H9 (cell line): ENCODE measurements around the gene C1QB. TPM values are rescaled to one million over a fixed set of nuclear protein-coding genes. Genes with fewer than 3 reads are reported as not detected.

Experiments
- DNase-seq: peaks from one replicate; pipeline ENCODE4 v3.0.0-alpha.2; 2017
- H2AFZ ChIP-seq: one replicate; pipeline ENCODE4 v1.6.1; 2013; ENCODE audit warnings: mild to moderate bottlenecking, low read length, control low read depth, moderate library complexity
- H2AK5ac ChIP-seq: 2 replicates; pipeline ENCODE4 v1.6.1; 2013; ENCODE audit warnings: low read length, control low read depth, mixed read lengths; ENCODE audit not compliant: insufficient read length
- H2BK120ac ChIP-seq: one replicate; pipeline ENCODE4 v1.6.1; 2013; ENCODE audit warnings: low read depth, mild to moderate bottlenecking, low read length, control low read depth, inconsistent platforms; ENCODE audit not compliant: poor library complexity, severe bottlenecking
- H2BK12ac ChIP-seq: 2 replicates; pipeline ENCODE4 v1.6.1; 2013; ENCODE audit warnings: low read length, control low read depth, mixed read lengths, low read depth; ENCODE audit not compliant: insufficient read length
- H2BK15ac ChIP-seq: 2 replicates; pipeline ENCODE4 v1.6.1; 2013; ENCODE audit warnings: low read depth, low read length, control low read depth
- H2BK20ac ChIP-seq: one replicate; pipeline ENCODE4 v1.6.1; 2013; ENCODE audit warnings: low read depth, mild to moderate bottlenecking, low read length, control low read depth, inconsistent platforms; ENCODE audit not compliant: poor library complexity, severe bottlenecking
- H2BK5ac ChIP-seq: 2 replicates; pipeline ENCODE4 v1.6.1; 2013; ENCODE audit warnings: low read length, control low read depth, mixed read lengths; ENCODE audit not compliant: insufficient read length
- H3K14ac ChIP-seq: 2 replicates; pipeline ENCODE4 v1.6.1; 2013; ENCODE audit warnings: low read length, control low read depth; ENCODE audit not compliant: insufficient read depth
- H3K18ac ChIP-seq: 2 replicates; pipeline ENCODE4 v1.6.1; 2013; ENCODE audit warnings: low read depth, mild to moderate bottlenecking, mixed read lengths, low read length, control low read depth; ENCODE audit not compliant: insufficient read length
- H3K23ac ChIP-seq: 2 replicates; pipeline ENCODE4 v1.6.1; 2013; ENCODE audit warnings: low read length, control low read depth, mixed read lengths, low read depth; ENCODE audit not compliant: insufficient read length
- H3K23me2 ChIP-seq: 2 replicates; pipeline ENCODE4 v1.6.1; 2013; ENCODE audit warnings: low read depth, mild to moderate bottlenecking, mixed read lengths, low read length, control low read depth; ENCODE audit not compliant: insufficient read length, poor library complexity, severe bottlenecking
- H3K27ac ChIP-seq: 2 replicates; pipeline ENCODE4 v1.5.1; 2013; ENCODE audit warnings: low read length, control low read depth, mixed read lengths, low read depth; ENCODE audit not compliant: insufficient read length
- H3K27me3 ChIP-seq: 2 replicates; pipeline ENCODE4 v1.6.1; 2013; ENCODE audit warnings: low read length, control low read depth, inconsistent platforms; ENCODE audit not compliant: insufficient read depth
- H3K4ac ChIP-seq: 2 replicates; pipeline ENCODE4 v1.6.1; 2013; ENCODE audit warnings: low read depth, mild to moderate bottlenecking, control low read depth, inconsistent platforms, low read length, moderate library complexity
- H3K4me1 ChIP-seq: 2 replicates; pipeline ENCODE4 v1.6.1; 2013; ENCODE audit warnings: low read length, control low read depth, inconsistent platforms; ENCODE audit not compliant: insufficient read depth
- H3K4me2 ChIP-seq: 2 replicates; pipeline ENCODE4 v1.6.1; 2013; ENCODE audit warnings: low read length, control low read depth, mixed read lengths; ENCODE audit not compliant: insufficient read length, insufficient read depth
- H3K56ac ChIP-seq: 2 replicates; pipeline ENCODE4 v1.6.1; 2013; ENCODE audit warnings: low read depth, mild to moderate bottlenecking, mixed read lengths, low read length, control low read depth; ENCODE audit not compliant: insufficient read length
- H3K79me1 ChIP-seq: 2 replicates; pipeline ENCODE4 v1.6.1; 2013; ENCODE audit warnings: low read depth, mild to moderate bottlenecking, moderate library complexity, low read length, control low read depth, inconsistent platforms; ENCODE audit not compliant: insufficient read depth, poor library complexity, severe bottlenecking
- H3K79me2 ChIP-seq: 2 replicates; pipeline ENCODE4 v1.6.1; 2013; ENCODE audit warnings: low read length, control low read depth, inconsistent platforms; ENCODE audit not compliant: insufficient read depth
- H3K9ac ChIP-seq: 2 replicates; pipeline ENCODE4 v1.6.1; 2013; ENCODE audit warnings: low read length, control low read depth, mixed read lengths; ENCODE audit not compliant: insufficient read length; ENCODE audit errors: extremely low read depth
- H3K9me3 ChIP-seq: one replicate; pipeline ENCODE4 v1.6.1; 2013; ENCODE audit warnings: low read depth, low read length, inconsistent platforms; ENCODE audit not compliant: control insufficient read depth
- H3T11ph ChIP-seq: one replicate; pipeline ENCODE4 v1.6.1; 2013; ENCODE audit warnings: mild to moderate bottlenecking, low read length, control low read depth, inconsistent platforms
- H4K20me1 ChIP-seq: one replicate; pipeline ENCODE4 v1.6.1; 2013; ENCODE audit not compliant: control insufficient read depth, insufficient read length, insufficient read depth
- H4K5ac ChIP-seq: 2 replicates; pipeline ENCODE4 v1.6.1; 2013; ENCODE audit warnings: low read depth, mild to moderate bottlenecking, mixed read lengths, low read length, control low read depth; ENCODE audit not compliant: insufficient read length
- H4K8ac ChIP-seq: replicated peaks from 2 replicates; pipeline ENCODE4 v1.6.1; 2013; ENCODE audit warnings: low read length, control low read depth, mixed read lengths, low read depth; ENCODE audit not compliant: insufficient read length
- H4K91ac ChIP-seq: 2 replicates; pipeline ENCODE4 v1.6.1; 2013; ENCODE audit warnings: low read depth, mild to moderate bottlenecking, moderate library complexity, mixed read lengths, low read length, control low read depth; ENCODE audit not compliant: insufficient read length
- H3K27ac Mint-ChIP-seq, 3 experiments: 2 replicates in 2 of 3; 3 replicates in 1 of 3; pipeline ENCODE4 v1.8.0; 2020 to 2021; ENCODE audit warnings: mixed read lengths in 3 of 3, mild to moderate bottlenecking in 1 of 3, moderate library complexity in 1 of 3
- H3K27me3 Mint-ChIP-seq: 2 replicates; pipeline ENCODE4 v1.8.0; 2021; ENCODE audit warnings: low read depth, mild to moderate bottlenecking, moderate library complexity, mixed read lengths
- H3K36me3 Mint-ChIP-seq, 3 experiments: 2 replicates in 2 of 3; 3 replicates in 1 of 3; pipeline ENCODE4 v1.8.0; 2020 to 2021; ENCODE audit warnings: low read depth in 3 of 3, mixed read lengths in 3 of 3; ENCODE audit not compliant: insufficient read depth in 1 of 3
- H3K4me1 Mint-ChIP-seq, 2 experiments: 2 replicates each; pipeline ENCODE4 v1.8.0; 2020; ENCODE audit warnings: mixed read lengths in 2 of 2
- H3K4me3 Mint-ChIP-seq, 2 experiments: 2 replicates in 1 of 2; 3 replicates in 1 of 2; pipeline ENCODE4 v1.8.0; 2020 to 2021; ENCODE audit warnings: mild to moderate bottlenecking in 2 of 2, mixed read lengths in 2 of 2, moderate library complexity in 1 of 2
- H3K9me3 Mint-ChIP-seq, 2 experiments: 2 replicates in 1 of 2; 3 replicates in 1 of 2; pipeline ENCODE4 v1.8.0; 2020; ENCODE audit warnings: mild to moderate bottlenecking in 2 of 2, mixed read lengths in 2 of 2, moderate library complexity in 1 of 2
- WGBS: extraction: QIAGEN DNeasy Blood & Tissue Kit; methylation state at CpG from one replicate; pipeline ENCODE4 v1.1.7; 2013; ENCODE audit warnings: missing lambda C conversion rate, low lambda C conversion rate, mixed read lengths; ENCODE audit not compliant: insufficient read length; ENCODE audit errors: extremely low coverage; 5-methylcytosine and 5-hydroxymethylcytosine counted together
- total RNA-seq: library from RNA; stranded (reverse); gene quantifications from 2 replicates; pipeline ENCODE4 v1.2.1, GENCODE V29; 2021
- TF ChIP-seq, protein P1 (sequence below): fragments of 200-600 bp; sonication (generic); conservative IDR thresholded peaks from 3 replicates; pipeline ENCODE4 v1.8.0; 2021; ENCODE audit warnings: antibody characterized with exemption, mild to moderate bottlenecking

Gene C1QB
- total RNA-seq, 1 experiment from 2014 or later = not detected

DNA sequence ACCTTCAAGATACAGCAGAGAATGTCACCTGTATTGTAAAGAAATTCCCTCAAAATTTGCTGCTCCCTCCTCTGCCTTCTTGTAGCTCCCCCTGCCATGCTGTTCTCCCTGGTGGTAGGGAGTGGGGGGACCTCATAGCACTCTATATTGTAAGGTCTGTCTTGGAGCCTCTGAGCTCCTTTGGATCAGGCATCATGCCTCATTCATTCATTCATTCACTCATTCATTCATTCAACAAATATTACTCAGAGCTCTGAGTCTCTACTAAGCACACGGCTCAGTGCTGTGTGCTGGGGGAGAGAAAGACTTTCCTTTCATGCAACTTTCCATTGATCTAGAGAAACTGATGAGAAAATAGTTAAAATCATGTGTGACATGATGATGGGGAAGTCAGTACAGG is 30.5 kb downstream of the C1QB start:
- no peak overlapping the region for H3K4me3 Mint-ChIP-seq
- no peaks in the 10 kb centered on the region for H3K9me3 Mint-ChIP-seq
- peaks cover 3 to 8% of the 10 kb centered on the region in 2 experiments for H3K4me1 Mint-ChIP-seq
- no peak overlapping the region for H3K23ac ChIP-seq
- no peak overlapping the region for H4K5ac ChIP-seq
- no peak overlapping the region for H3K4ac ChIP-seq
- H2BK15ac ChIP-seq = no peak overlapping the region
- no peak overlapping the region for H3K4me2 ChIP-seq
- H4K91ac ChIP-seq = no peak overlapping the region
- H3K18ac ChIP-seq = no peak overlapping the region
- no CpG with 5 or more reads among the region's 1 CpG for WGBS
- no peak overlapping the region for H3K27ac Mint-ChIP-seq
- no peaks in the 10 kb centered on the region for H3K23me2 ChIP-seq
- no peak overlapping the region for H2AFZ ChIP-seq
- no peak for DNase-seq
- H2BK12ac ChIP-seq = no peak overlapping the region
- H3K14ac ChIP-seq = no peak overlapping the region
- H3K27ac ChIP-seq = no peak overlapping the region
- H3K4me1 ChIP-seq = no peaks in the 10 kb centered on the region
- no peak overlapping the region for H3K9ac ChIP-seq
- H3T11ph ChIP-seq = no peak overlapping the region
- TF ChIP-seq, protein P1, sequence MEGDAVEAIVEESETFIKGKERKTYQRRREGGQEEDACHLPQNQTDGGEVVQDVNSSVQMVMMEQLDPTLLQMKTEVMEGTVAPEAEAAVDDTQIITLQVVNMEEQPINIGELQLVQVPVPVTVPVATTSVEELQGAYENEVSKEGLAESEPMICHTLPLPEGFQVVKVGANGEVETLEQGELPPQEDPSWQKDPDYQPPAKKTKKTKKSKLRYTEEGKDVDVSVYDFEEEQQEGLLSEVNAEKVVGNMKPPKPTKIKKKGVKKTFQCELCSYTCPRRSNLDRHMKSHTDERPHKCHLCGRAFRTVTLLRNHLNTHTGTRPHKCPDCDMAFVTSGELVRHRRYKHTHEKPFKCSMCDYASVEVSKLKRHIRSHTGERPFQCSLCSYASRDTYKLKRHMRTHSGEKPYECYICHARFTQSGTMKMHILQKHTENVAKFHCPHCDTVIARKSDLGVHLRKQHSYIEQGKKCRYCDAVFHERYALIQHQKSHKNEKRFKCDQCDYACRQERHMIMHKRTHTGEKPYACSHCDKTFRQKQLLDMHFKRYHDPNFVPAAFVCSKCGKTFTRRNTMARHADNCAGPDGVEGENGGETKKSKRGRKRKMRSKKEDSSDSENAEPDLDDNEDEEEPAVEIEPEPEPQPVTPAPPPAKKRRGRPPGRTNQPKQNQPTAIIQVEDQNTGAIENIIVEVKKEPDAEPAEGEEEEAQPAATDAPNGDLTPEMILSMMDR = no peak
- H2BK120ac ChIP-seq = no peak overlapping the region
- no peaks in the 10 kb centered on the region for H3K9me3 ChIP-seq
- H2BK5ac ChIP-seq = no peak overlapping the region
- no peaks in the 10 kb centered on the region for H3K36me3 Mint-ChIP-seq
- H2AK5ac ChIP-seq = no peak overlapping the region
- H4K20me1 ChIP-seq = no peaks in the 10 kb centered on the region
- H3K56ac ChIP-seq = no peak overlapping the region
- H4K8ac ChIP-seq = no peak overlapping the region
- no peaks in the 10 kb centered on the region for H3K79me1 ChIP-seq
- H3K79me2 ChIP-seq = no peaks in the 10 kb centered on the region
- no peaks in the 10 kb centered on the region for H3K27me3 ChIP-seq
- peaks cover 19% of the 10 kb centered on the region for H3K27me3 Mint-ChIP-seq
- no peak overlapping the region for H2BK20ac ChIP-seq
